ENCODE measurements around the gene RPL10. TPM values are rescaled to one million over a fixed set of nuclear protein-coding genes. Genes with fewer than 3 reads are reported as not detected.
A peak's percentile ranks its signal among the peaks of the same experiment; 100 is the strongest.

Gene RPL10
- total and polyA plus RNA-seq, 9 of the 15 experiments (the other 6 are each of a cell fraction or from before 2014, with no cell fraction given): 3,774 to 7,600 (median 5,014) TPM

GRCh38 chrX:154397888-154398667 is at the start of gene RPL10 (continued):
- TF ChIP-seq FOXP4 (CRISPR knock-in tag; IDR thresholded peaks at IDR 0.05; ENCODE audit: borderline replicate concordance) (peak; percentile 83), MEIS2 (IDR thresholded peaks at IDR 0.05; ENCODE audit: partially characterized antibody) (peak; percentile 95), CREB1 (IDR thresholded peaks at IDR 0.05) (peak; percentile 93), CREB1 (CRISPR knock-in tag; IDR thresholded peaks at IDR 0.05) (peak; percentile 94), DPF2 (IDR thresholded peaks at IDR 0.05) (no peak; the same call in 1 of the 2 replicates), ZNF740 (CRISPR knock-in tag; IDR thresholded peaks at IDR 0.05) (0 out of 2 replicates have a peak, but pooled peaks have one; percentile 25), ZNF740 (tag; IDR thresholded peaks at IDR 0.05) (no peak), STAT5B (CRISPR knock-in tag; IDR thresholded peaks at IDR 0.05) (no peak), MTA1 (IDR thresholded peaks at IDR 0.05; ENCODE audit: borderline replicate concordance) (peak; percentile 75), AFF1 (IDR thresholded peaks at IDR 0.05; ENCODE audit: low read depth in 1 of 2, partially characterized antibody in 2 of 2) (peak; percentile 48 to 69), PML (IDR thresholded peaks at IDR 0.05; ENCODE audit: low read length) (peak; percentile 97), TBL1XR1 (IDR thresholded peaks at IDR 0.05; ENCODE audit: low read length in 2 of 2) (peak in 1 of 2 experiments; percentile 24; a peak in 2 of 4 replicates), CTBP1 (IDR thresholded peaks at IDR 0.05; ENCODE audit: borderline replicate concordance) (peak; percentile 69), ZNF282 (CRISPR knock-in tag; IDR thresholded peaks at IDR 0.05) (no peak), SMC3 (conservative IDR thresholded peaks at IDR 0.05; ENCODE audit: insufficient read depth, low read depth, low read length) (0 out of 2 replicates have a peak, but pooled peaks have one; percentile 3), TFAP4 (CRISPR knock-in tag; IDR thresholded peaks at IDR 0.05; ENCODE audit: borderline replicate concordance) (peak; percentile 96), ETV1 (tag; conservative IDR thresholded peaks at IDR 0.05; ENCODE audit: low read depth) (peak; percentile 89), JUND (IDR thresholded peaks at IDR 0.05; ENCODE audit: borderline replicate concordance, low read depth, low read length) (peak; percentile 52), JUND (tag; IDR thresholded peaks at IDR 0.05; ENCODE audit: borderline replicate concordance, low read depth, low read length) (no peak; the same call in 2 of the 3 replicates)

All from K562 (cell line).